ENCODE data around the gene CGB7. TPM values are rescaled to one million over a fixed set of nuclear protein-coding genes. Genes with fewer than 3 reads are reported as not detected.
A peak's percentile ranks its signal among the peaks of the same experiment; 100 is the strongest.

The CGB7 gene
- total RNA-seq, 4 donors from 2014 or later = 0.22 to 4.4 (median 1.7) TPM; not detected in 1

GRCh38 chr19:49094505-49095482 lies 37.2 kb upstream of the CGB7 start:
- WGBS, 2 donors = 71 to 73% methylated on average over 23 of the region's 23 CpGs
- H3K9me3 ChIP-seq = no peaks in the 10 kb centered on the region
- H3K27ac ChIP-seq = no peak overlapping the region
- TF ChIP-seq POLR2A (IDR thresholded peaks at IDR 0.05) (no peak), CTCF (IDR thresholded peaks at IDR 0.05) (no peak)
- H3K4me3 ChIP-seq = no peak overlapping the region
- peaks cover 36 to 96% (median 54%) of the 10 kb centered on the region in 3 donors for H3K36me3 ChIP-seq
- intact Hi-C loops (cut with DNase I) = loop anchor here (5.0 kb wide), 1 partner anchor 53 kb away; no protein-coding TSS in a partner anchor
- DNase-seq = no peak
- peaks cover 0 to 29% (median 5%) of the 10 kb centered on the region in 3 donors for H3K4me1 ChIP-seq
- H3K27me3 ChIP-seq = no peaks in the 10 kb centered on the region

- H3K4me1 ChIP-seq = peaks cover 0 to 36% (median 8%) of the 10 kb centered on the region in 3 donors
- no peak overlapping the region for H3K27ac ChIP-seq
- no peaks in the 10 kb centered on the region for H3K27me3 ChIP-seq
- TF ChIP-seq POLR2A (IDR thresholded peaks at IDR 0.05) (no peak), CTCF (IDR thresholded peaks at IDR 0.05) (no peak)
- 80 to 87% methylated on average over 6 of the region's 6 CpGs for WGBS, 2 donors
- H3K4me3 ChIP-seq = no peak overlapping the region
- H3K9me3 ChIP-seq = no peaks in the 10 kb centered on the region
- H3K36me3 ChIP-seq = peaks cover 24 to 97% (median 51%) of the 10 kb centered on the region in 3 donors
- intact Hi-C loops (cut with DNase I) = no loop called here
- no peak for DNase-seq
Measured at GRCh38 chr19:49092686-49093085, 35.1 kb upstream of the CGB7 start.

- no peak for TF ChIP-seq CTCF (IDR thresholded peaks at IDR 0.05)
- TF ChIP-seq POLR2A (IDR thresholded peaks at IDR 0.05) = no peak
- Histone ChIP-seq H3K36me3 (peaks cover 16 to 98% (median 51%) of the 10 kb centered on the region in 3 donors), H3K4me3 (no peak overlapping the region), H3K9me3 (no peaks in the 10 kb centered on the region), H3K4me1 (peaks cover 3 to 39% (median 13%) of the 10 kb centered on the region in 3 donors), H3K27ac (no peak overlapping the region), H3K27me3 (no peaks in the 10 kb centered on the region)
- intact Hi-C loops (cut with DNase I) = no loop called here
- 82 to 85% methylated on average over 17 of the region's 17 CpGs for WGBS, 2 donors
- DNase-seq = no peak
Measured at GRCh38 chr19:49091391-49092038, 34.0 kb upstream of the CGB7 start.

- peak overlapping the region; percentile 86 to 93 (median 92) for H3K4me3 ChIP-seq
- intact Hi-C loops (cut with DNase I) = no loop called here
- 26 to 33% methylated on average over 11 of the region's 11 CpGs for WGBS, 2 donors
- H3K27me3 ChIP-seq = no peaks in the 10 kb centered on the region
- H3K27ac ChIP-seq = peak overlapping the region in 3 of 4 donors; percentile 89 to 94 (median 93)
- DNase-seq = no peak
- H3K4me1 ChIP-seq = peaks cover 12 to 43% (median 25%) of the 10 kb centered on the region in 3 donors
- peaks cover 14 to 47% (median 29%) of the 10 kb centered on the region in 3 donors for H3K36me3 ChIP-seq
- no peak for TF ChIP-seq POLR2A (IDR thresholded peaks at IDR 0.05)
- no peak for TF ChIP-seq CTCF (IDR thresholded peaks at IDR 0.05)
- H3K9me3 ChIP-seq = no peaks in the 10 kb centered on the region
Measured at GRCh38 chr19:49086296-49086695, 28.7 kb upstream of the CGB7 start.

- peak overlapping the region; percentile 89 to 95 (median 94) for H3K27ac ChIP-seq
- peaks cover 12 to 43% (median 25%) of the 10 kb centered on the region in 3 donors for H3K36me3 ChIP-seq
- no peak for TF ChIP-seq POLR2A (IDR thresholded peaks at IDR 0.05)
- TF ChIP-seq CTCF (IDR thresholded peaks at IDR 0.05) = no peak
- peak overlapping the region; percentile 86 to 93 (median 92) for H3K4me3 ChIP-seq
- intact Hi-C loops (cut with DNase I) = no loop called here
- H3K27me3 ChIP-seq = no peaks in the 10 kb centered on the region
- H3K9me3 ChIP-seq = no peaks in the 10 kb centered on the region
- WGBS, 2 donors = 0 to 1% methylated on average over 14 of the region's 14 CpGs
- peaks cover 12 to 43% (median 25%) of the 10 kb centered on the region in 3 donors for H3K4me1 ChIP-seq
- DNase-seq = no peak
Measured at GRCh38 chr19:49085868-49086232, 28.3 kb upstream of the CGB7 start.

Data from esophagus squamous epithelium (tissue), 5 donors.